SK-N-SH (cell line): ENCODE data around the gene LRMDA. TPM values are rescaled to one million over a fixed set of nuclear protein-coding genes. Genes with fewer than 3 reads are reported as not detected.

Source experiments
- CTCF ChIA-PET: fragments of 300-600, 350-600 bp; formaldehyde crosslinking; extraction: SDS; loops from one replicate; lab custom pipeline; 2021; lab: Yijun Ruan, JAX
- POLR2A ChIA-PET: fragments of 350-600 bp; sonication (Branson Sonifier 250); formaldehyde crosslinking; extraction: SDS; loops from one replicate; lab custom pipeline; 2020; ENCODE audit warnings: antibody characterized with exemption, inconsistent platforms; lab: Yijun Ruan, JAX
- DNase-seq: peaks from one replicate; pipeline ENCODE4 v3.0.0; 2012
- H2AFZ ChIP-seq: fragments of 200-600 bp; sonication (generic); 2 replicates; pipeline ENCODE4 v1.8.1; 2016; ENCODE audit warnings: antibody characterized with exemption, mild to moderate bottlenecking, low read depth
- H3F3A ChIP-seq: fragments of 200-600 bp; sonication (generic); replicated peaks from 2 replicates; pipeline ENCODE3; 2016; ENCODE audit warnings: antibody characterized with exemption, mild to moderate bottlenecking; ENCODE audit not compliant: insufficient read depth
- H3K27ac ChIP-seq, 2 experiments: fragments of 200-500 bp in 1 of 2; fragments of 200-600 bp in 1 of 2; sonication (Bioruptor generic) in 1 of 2; sonication (generic), shearing (Covaris generic) in 1 of 2; 2 replicates each; pipeline versions ENCODE4 v1.5.1 to v1.6.1; 2014 to 2016; ENCODE audit warnings: low read depth in 2 of 2, inconsistent platforms in 1 of 2, low read length in 1 of 2, mild to moderate bottlenecking in 1 of 2, mixed read lengths in 1 of 2
- H3K27me3 ChIP-seq: fragments of 200-600 bp; sonication (generic), shearing (Covaris generic); 2 replicates; pipeline ENCODE4 v1.6.1; 2016; ENCODE audit warnings: mixed run types; ENCODE audit not compliant: insufficient read depth
- H3K36me3 ChIP-seq, 2 experiments: fragments of 200-500 bp in 1 of 2; fragments of 200-600 bp in 1 of 2; sonication (Bioruptor generic) in 1 of 2; sonication (generic) in 1 of 2; replicated peaks in 1 of 2; 2 replicates each; pipeline versions ENCODE3 to v1.5.1; 2014 to 2016; ENCODE audit warnings: low read length in 1 of 2, mild to moderate bottlenecking in 1 of 2; ENCODE audit not compliant: insufficient read depth in 2 of 2, control insufficient read depth in 1 of 2
- H3K4me1 ChIP-seq, 2 experiments: fragments of 200-500 bp in 1 of 2; fragments of 200-600 bp in 1 of 2; sonication (Bioruptor generic) in 1 of 2; sonication (generic), shearing (Covaris generic) in 1 of 2; 2 replicates each; pipeline versions ENCODE4 v1.5.1 to v1.6.1; 2014 to 2016; ENCODE audit warnings: low read depth in 1 of 2, low read length in 1 of 2, mixed run types in 1 of 2; ENCODE audit not compliant: insufficient read depth in 2 of 2, control insufficient read depth in 1 of 2
- H3K4me2 ChIP-seq: fragments of 200-600 bp; sonication (generic), shearing (Covaris generic); 2 replicates; pipeline ENCODE4 v1.6.1; 2017; ENCODE audit warnings: mixed run types
- H3K4me3 ChIP-seq, 2 experiments: fragments of 200-500 bp in 1 of 2; fragments of 200-600 bp in 1 of 2; sonication (Bioruptor generic) in 1 of 2; sonication (generic), shearing (Covaris generic) in 1 of 2; 2 replicates each; pipeline versions ENCODE4 v1.5.1 to v1.8.1; 2014 to 2016; ENCODE audit warnings: low read depth in 2 of 2, inconsistent platforms in 1 of 2, low read length in 1 of 2, mild to moderate bottlenecking in 1 of 2, mixed read lengths in 1 of 2, moderate library complexity in 1 of 2
- H3K79me2 ChIP-seq: fragments of 200-600 bp; sonication (generic); 2 replicates; pipeline ENCODE4 v1.8.1; 2017; ENCODE audit warnings: mild to moderate bottlenecking; ENCODE audit not compliant: insufficient read depth
- H3K9ac ChIP-seq: fragments of 200-600 bp; sonication (generic); 2 replicates; pipeline ENCODE4 v1.6.1; 2017; ENCODE audit warnings: mixed run types
- H3K9me2 ChIP-seq: fragments of 200-600 bp; sonication (generic); 2 replicates; pipeline ENCODE4 v1.6.1; 2017; ENCODE audit warnings: mixed run types
- H3K9me3 ChIP-seq: fragments of 200-600 bp; sonication (generic); 2 replicates; pipeline ENCODE4 v1.6.1; 2017; ENCODE audit warnings: mixed run types, mild to moderate bottlenecking, moderate library complexity
- H4K20me1 ChIP-seq: fragments of 200-600 bp; sonication (generic); 2 replicates; pipeline ENCODE4 v1.6.1; 2017; ENCODE audit warnings: mild to moderate bottlenecking, mixed run types; ENCODE audit not compliant: insufficient read depth
- CHD2 ChIP-seq: fragments of 150-350 bp; IDR thresholded peaks from 2 replicates; pipeline ENCODE4 v1.6.1; 2018; ENCODE audit warnings: low read length; ENCODE audit not compliant: partially characterized antibody
- ELF1 ChIP-seq: IDR thresholded peaks from 2 replicates; pipeline ENCODE4 v1.4.0; 2012
- EP300 ChIP-seq, 2 experiments: IDR thresholded peaks; 2 replicates each; pipeline versions ENCODE4 v1.4.0 to v1.6.1; 2012; ENCODE audit warnings: borderline replicate concordance in 1 of 2, low read depth in 1 of 2, low read length in 1 of 2
- FOSL2 ChIP-seq: IDR thresholded peaks from 2 replicates; pipeline ENCODE4 v1.4.0; 2012; ENCODE audit warnings: low read depth, mild to moderate bottlenecking, moderate library complexity, borderline replicate concordance
- FOXJ3 ChIP-seq: sonication (generic); formaldehyde crosslinking; IDR thresholded peaks from 2 replicates; pipeline ENCODE4 v1.5.1; 2020; ENCODE audit warnings: mild to moderate bottlenecking, missing genetic modification reagents
- IRF3 ChIP-seq: fragments of 150-350 bp; IDR thresholded peaks from 2 replicates; pipeline ENCODE4 v1.6.1; 2016; ENCODE audit warnings: mild to moderate bottlenecking, low read depth, low read length
- JUND ChIP-seq: IDR thresholded peaks from 2 replicates; pipeline ENCODE4 v1.4.0; 2012
- MAX ChIP-seq: IDR thresholded peaks from 2 replicates; pipeline ENCODE4 v1.4.0; 2012; ENCODE audit warnings: low read depth
- MEF2A ChIP-seq: IDR thresholded peaks from 2 replicates; pipeline ENCODE4 v1.4.0; 2012; ENCODE audit warnings: low read depth, borderline replicate concordance
- MXI1 ChIP-seq: IDR thresholded peaks from 2 replicates; pipeline ENCODE4 v1.6.1; 2012; ENCODE audit warnings: mild to moderate bottlenecking, low read depth, low read length, improper control_type of control experiment
- NFIC ChIP-seq: IDR thresholded peaks from 2 replicates; pipeline ENCODE4 v1.4.0; 2012; ENCODE audit warnings: borderline replicate concordance
- NRF1 ChIP-seq: IDR thresholded peaks from 2 replicates; pipeline ENCODE4 v1.6.1; 2012; ENCODE audit warnings: low read depth, mild to moderate bottlenecking, low read length
- PBX3 ChIP-seq: IDR thresholded peaks from 2 replicates; pipeline ENCODE4; 2012
- RAD21 ChIP-seq: IDR thresholded peaks from 2 replicates; pipeline ENCODE4 v1.6.1; 2012; ENCODE audit warnings: mild to moderate bottlenecking, low read length
- RCOR1 ChIP-seq: fragments of 150-350 bp; IDR thresholded peaks from 2 replicates; pipeline ENCODE4 v1.6.1; 2017; ENCODE audit warnings: antibody characterized with exemption, low read length
- RFX5 ChIP-seq: IDR thresholded peaks from 2 replicates; pipeline ENCODE4 v1.6.1; 2012; ENCODE audit warnings: mild to moderate bottlenecking, improper control_type of control experiment, low read length
- RXRA ChIP-seq: IDR thresholded peaks from 2 replicates; pipeline ENCODE4 v1.4.0; 2012; ENCODE audit warnings: low read depth, mild to moderate bottlenecking, borderline replicate concordance
- TAF1 ChIP-seq: IDR thresholded peaks from 2 replicates; pipeline ENCODE4 v1.6.1; 2012; ENCODE audit warnings: low read depth, mild to moderate bottlenecking, low read length, moderate library complexity, borderline replicate concordance
- TCF12 ChIP-seq: IDR thresholded peaks from 2 replicates; pipeline ENCODE4 v1.4.0; 2012
- USF1 ChIP-seq: IDR thresholded peaks from 2 replicates; pipeline ENCODE4 v1.4.0; 2012; ENCODE audit warnings: low read depth, borderline replicate concordance
- WGBS: methylation state at CpG from one replicate; pipeline ENCODE4 v1.1.6; 2017; ENCODE audit warnings: low lambda C conversion rate; 5-methylcytosine and 5-hydroxymethylcytosine counted together
- polyA plus RNA-seq, 3 experiments: library from polyadenylated mRNA; depleted of rRNA; stranded (reverse); fragments of >200 nt; gene quantifications; 2 replicates each; pipeline ENCODE4 v1.2.3, GENCODE V29; 2012

The LRMDA gene
- polyA plus RNA-seq, 1 of the 3 experiments (the other 2 are of a cell fraction): 0.95 TPM

GRCh38 chr10:75492173-75492925, 60.9 kb downstream of the LRMDA start (continued):
- no peak for TF ChIP-seq IRF3
- TF ChIP-seq JUND: no peak
- TF ChIP-seq RXRA: no peak

GRCh38 chr10:75493464-75493863, 62.0 kb downstream of the LRMDA start:
- Histone ChIP-seq H3K9me3 (no peaks in the 10 kb centered on the region), H3K36me3 (no peaks in the 10 kb centered on the region), H3K4me3 (no peak overlapping the region), H3K9me2 (no peaks in the 10 kb centered on the region), H3K27ac (no peak overlapping the region), H4K20me1 (no peaks in the 10 kb centered on the region)
- CTCF ChIA-PET: interaction anchor here (0.6 to 0.8 kb wide), 3 partner anchors 43 to 1473 kb away, joined by 3 read pairs; no protein-coding TSS in a partner anchor
- WGBS: 80% methylated on average over 2 of the region's 3 CpGs
- POLR2A ChIA-PET: no interaction called here
- no peak for TF ChIP-seq RAD21
- TF ChIP-seq ELF1: no peak
- no peak for TF ChIP-seq IRF3
- TF ChIP-seq MEF2A: no peak
- TF ChIP-seq NFIC: no peak
- no peak for TF ChIP-seq FOSL2
- TF ChIP-seq NRF1: no peak
- TF ChIP-seq RCOR1: no peak
- TF ChIP-seq MXI1: no peak
- TF ChIP-seq USF1: no peak
- no peak for TF ChIP-seq RFX5
- TF ChIP-seq RXRA: no peak
- TF ChIP-seq EP300 (IDR thresholded peaks at IDR 0.05; ENCODE audit: borderline replicate concordance in 1 of 2, low read depth in 1 of 2, low read length in 1 of 2): no peak
- no peak for TF ChIP-seq CHD2
- no peak for TF ChIP-seq TCF12
- no peak for TF ChIP-seq MAX
- no peak for TF ChIP-seq FOXJ3
- no peak for TF ChIP-seq TAF1
- no peak for TF ChIP-seq PBX3
- TF ChIP-seq, all 33 proteins: peak for 0
- no peaks in the 10 kb centered on the region for H3F3A ChIP-seq
- no peaks in the 10 kb centered on the region for H3K79me2 ChIP-seq
- no peak overlapping the region for H3K9ac ChIP-seq
- no peak for DNase-seq
- H3K4me2 ChIP-seq: no peak overlapping the region
- H2AFZ ChIP-seq: no peak overlapping the region
- H3K27me3 ChIP-seq: no peaks in the 10 kb centered on the region
- H3K4me1 ChIP-seq: no peaks in the 10 kb centered on the region; a peak in 1 of 4 replicates
